PC-3 (cell line): ENCODE measurements around the gene XPR1. TPM values are rescaled to one million over a fixed set of nuclear protein-coding genes. Genes with fewer than 3 reads are reported as not detected.

Experiments used
- ATAC-seq: fragments of 200-7000 bp; cut with Tn5 transposase; 2 replicates; pipeline ENCODE4 v1.9.1; 2020; ENCODE audit warnings: mild to moderate bottlenecking, moderate library complexity
- BruUV-seq: library from RNA; stranded (reverse); fragments of 400-500 nt; replicated peaks from 2 replicates; lab custom pipeline; 2021; lab: Mats Ljungman, UMichigan
- CTCF ChIA-PET: fragments of 300-600 bp; sonication (Branson Sonifier 250); formaldehyde crosslinking; loops from one replicate; lab custom pipeline; 2022; ENCODE audit warnings: antibody characterized with exemption; lab: Charles Lee
- POLR2A ChIA-PET: fragments of 300-600 bp; sonication (Branson Sonifier 250); formaldehyde crosslinking; loops from one replicate; lab custom pipeline; 2022; ENCODE audit warnings: antibody characterized with exemption; ENCODE audit not compliant: unreplicated experiment; lab: Charles Lee
- DNase-seq: peaks from one replicate; pipeline ENCODE4 v3.0.0-alpha.2; 2015
- H2AFZ ChIP-seq: fragments of 300-600 bp; sonication (generic); 2 replicates; pipeline ENCODE4 v1.6.0; 2016; ENCODE audit warnings: antibody characterized with exemption, low read length
- H3F3A ChIP-seq: fragments of 300-600 bp; sonication (generic); one replicate; pipeline ENCODE4 v1.6.0; 2017; ENCODE audit warnings: antibody characterized with exemption, low read length, control low read depth, mild to moderate bottlenecking; ENCODE audit not compliant: unreplicated experiment
- H3K27ac ChIP-seq: fragments of 300-600 bp; sonication (generic); 2 replicates; pipeline ENCODE4 v1.5.1; 2016; ENCODE audit warnings: mild to moderate bottlenecking, low read length
- H3K27me3 ChIP-seq: fragments of 300-600 bp; sonication (generic); 2 replicates; pipeline ENCODE4 v1.6.1; 2016; ENCODE audit warnings: low read length, mixed read lengths
- H3K36me3 ChIP-seq: fragments of 300-600 bp; sonication (generic); 2 replicates; pipeline ENCODE4 v1.6.1; 2016; ENCODE audit warnings: low read depth, mixed run types, low read length, mixed read lengths
- H3K4me1 ChIP-seq: fragments of 300-600 bp; sonication (generic); 2 replicates; pipeline ENCODE4 v1.5.1; 2016; ENCODE audit warnings: low read length; ENCODE audit not compliant: insufficient read depth
- H3K4me2 ChIP-seq: fragments of 300-600 bp; sonication (generic); 2 replicates; pipeline ENCODE4 v1.6.0; 2016; ENCODE audit warnings: low read length
- H3K4me3 ChIP-seq: fragments of 300-600 bp; sonication (generic); 2 replicates; pipeline ENCODE4 v1.5.1; 2016; ENCODE audit warnings: mild to moderate bottlenecking, low read length, mixed read lengths
- H3K79me2 ChIP-seq: fragments of 300-600 bp; sonication (generic); 2 replicates; pipeline ENCODE4 v1.6.1; 2017; ENCODE audit warnings: low read length, mixed read lengths
- H3K9ac ChIP-seq: fragments of 300-600 bp; sonication (generic); 2 replicates; pipeline ENCODE4 v1.6.0; 2016; ENCODE audit warnings: mild to moderate bottlenecking, low read length
- H3K9me2 ChIP-seq: fragments of 300-600 bp; sonication (generic); replicated peaks from 2 replicates; pipeline ENCODE4 v1.6.1; 2016; ENCODE audit warnings: mixed run types, low read length, mixed read lengths
- H3K9me3 ChIP-seq: fragments of 300-600 bp; sonication (generic); 2 replicates; pipeline ENCODE4 v1.6.1; 2016; ENCODE audit warnings: low read length, mixed read lengths
- H4K20me1 ChIP-seq: fragments of 300-600 bp; sonication (generic); 2 replicates; pipeline ENCODE4 v1.6.1; 2016; ENCODE audit warnings: low read length, mixed read lengths
- CTCF ChIP-seq: fragments of 300-600 bp; sonication (generic); conservative IDR thresholded peaks from 2 replicates; pipeline ENCODE4 v1.5.1; 2017; ENCODE audit warnings: antibody characterized with exemption, low read depth, mild to moderate bottlenecking, low read length
- EZH2 ChIP-seq: fragments of 300-600 bp; sonication (generic); IDR thresholded peaks from one replicate; pipeline ENCODE4 v1.6.1; 2017; ENCODE audit warnings: antibody characterized with exemption, mild to moderate bottlenecking, low read length; ENCODE audit not compliant: unreplicated experiment
- EZH2phosphoT487 ChIP-seq: fragments of 300-600 bp; sonication (generic); IDR thresholded peaks from 2 replicates; pipeline ENCODE4 v1.6.1; 2018; ENCODE audit warnings: mild to moderate bottlenecking, antibody characterized with exemption, low read length, borderline replicate concordance
- intact Hi-C: fragments of 100-400 bp; cut with micrococcal nuclease; formaldehyde crosslinking; loops from 2 replicates; pipeline ENCODE4 v1.9.0; 2023
- total RNA-seq: library from RNA; depleted of rRNA; stranded (reverse); fragments of >200 nt; gene quantifications from 2 replicates; pipeline ENCODE4 v1.2.3, GENCODE V29; 2014

The XPR1 gene
- total RNA-seq, 1 experiment from 2014 or later: 8.2 TPM

- no peaks in the 10 kb centered on the region for H3K79me2 ChIP-seq
- no peak overlapping the region for H3K4me2 ChIP-seq
- H4K20me1 ChIP-seq: no peaks in the 10 kb centered on the region
- H3K9me2 ChIP-seq: no peaks in the 10 kb centered on the region
- H3K9me3 ChIP-seq: no peaks in the 10 kb centered on the region
- H2AFZ ChIP-seq: no peak overlapping the region
- H3K9ac ChIP-seq: no peak overlapping the region
- H3K4me3 ChIP-seq: no peak overlapping the region
- DNase-seq (no peak), ATAC-seq (no peak)
- H3K27ac ChIP-seq: no peak overlapping the region
- CTCF ChIA-PET: interaction anchor here (0.6 kb wide), 2 partner anchors 120 to 226 kb away, joined by 3 to 4 read pairs; no protein-coding TSS in a partner anchor
- no peaks in the 10 kb centered on the region for H3F3A ChIP-seq
- POLR2A ChIA-PET: no interaction called here
- intact Hi-C loops: no loop called here
- no peaks in the 10 kb centered on the region for H3K27me3 ChIP-seq
- TF ChIP-seq EZH2 (no peak), CTCF (no peak), EZH2phosphoT487 (no peak)
- no TSS peak for BruUV-seq
- H3K36me3 ChIP-seq: no peaks in the 10 kb centered on the region
- no peaks in the 10 kb centered on the region for H3K4me1 ChIP-seq
Observed at GRCh38 chr1:180901076-180901990, 269.5 kb downstream of the XPR1 start.

GRCh38 chr1:180902541-180902940, 270.7 kb downstream of the XPR1 start:
- Histone ChIP-seq H2AFZ (no peak overlapping the region), H3F3A (no peaks in the 10 kb centered on the region), H3K9me3 (no peaks in the 10 kb centered on the region), H3K9ac (no peak overlapping the region), H3K4me1 (no peaks in the 10 kb centered on the region), H3K27ac (no peak overlapping the region), H4K20me1 (no peaks in the 10 kb centered on the region), H3K27me3 (no peaks in the 10 kb centered on the region), H3K4me2 (no peak overlapping the region), H3K36me3 (no peaks in the 10 kb centered on the region), H3K79me2 (no peaks in the 10 kb centered on the region), H3K4me3 (no peak overlapping the region), H3K9me2 (no peaks in the 10 kb centered on the region)
- no peak for DNase-seq
- ChIA-PET CTCF (interaction anchor here (0.6 kb wide), 1 partner anchor 240 kb away, joined by 4 read pairs; no protein-coding TSS in a partner anchor), POLR2A (no interaction called here)
- no peak for ATAC-seq
- intact Hi-C loops: no loop called here
- TF ChIP-seq EZH2phosphoT487: no peak
- TF ChIP-seq EZH2: no peak
- BruUV-seq: no TSS peak

GRCh38 chr1:180905927-180906326, 274.1 kb downstream of the XPR1 start:
- Histone ChIP-seq H3K4me2 (no peak overlapping the region), H3K4me1 (no peaks in the 10 kb centered on the region), H4K20me1 (no peaks in the 10 kb centered on the region), H3K27ac (no peak overlapping the region), H3F3A (no peaks in the 10 kb centered on the region), H3K9me2 (no peaks in the 10 kb centered on the region), H3K79me2 (no peaks in the 10 kb centered on the region), H3K9ac (no peak overlapping the region), H3K36me3 (no peaks in the 10 kb centered on the region), H2AFZ (no peak overlapping the region), H3K27me3 (no peaks in the 10 kb centered on the region), H3K9me3 (no peaks in the 10 kb centered on the region), H3K4me3 (no peak overlapping the region)
- TF ChIP-seq CTCF (no peak), EZH2 (no peak), EZH2phosphoT487 (no peak)
- no peak for ATAC-seq
- CTCF ChIA-PET: no interaction called here
- intact Hi-C loops: no loop called here
- BruUV-seq: no TSS peak
- DNase-seq: no peak
- POLR2A ChIA-PET: no interaction called here
